Measurements from ENCODE around the gene BBS9. TPM values are rescaled to one million over a fixed set of nuclear protein-coding genes. Genes with fewer than 3 reads are reported as not detected.

Gene BBS9
- total and polyA plus RNA-seq, 9 of the 15 experiments (the other 6 are each of a cell fraction or from before 2014, with no cell fraction given), result 0.77 to 3.3 (median 2.4) TPM

- TF ChIP-seq THAP12 (CRISPR knock-in tag; IDR thresholded peaks at IDR 0.05) (no peak), ZZZ3 (IDR thresholded peaks at IDR 0.05) (no peak), DDX20 (tag; IDR thresholded peaks at IDR 0.05; ENCODE audit: low read depth) (no peak), ZNF239 (CRISPR knock-in tag; IDR thresholded peaks at IDR 0.05) (no peak), UBTF (IDR thresholded peaks at IDR 0.05; ENCODE audit: borderline replicate concordance in 1 of 2, low read depth in 2 of 2, low read length in 2 of 2) (no peak), JUN (IDR thresholded peaks at IDR 0.05; ENCODE audit: borderline replicate concordance, low read depth, low read length) (no peak), JUN (CRISPR knock-in tag; IDR thresholded peaks at IDR 0.05; ENCODE audit: borderline replicate concordance) (no peak), PML (IDR thresholded peaks at IDR 0.05; ENCODE audit: low read length) (no peak), ZNF699 (CRISPR knock-in tag; IDR thresholded peaks at IDR 0.05; ENCODE audit: insufficient replicate concordance) (no peak), EWSR1 (IDR thresholded peaks at IDR 0.05; ENCODE audit: borderline replicate concordance, low read depth, partially characterized antibody) (no peak), ZBTB11 (CRISPR knock-in tag; IDR thresholded peaks at IDR 0.05) (no peak), CUX1 (CRISPR knock-in tag; IDR thresholded peaks at IDR 0.05) (no peak), KLF1 (tag; IDR thresholded peaks at IDR 0.05) (no peak), ELF2 (CRISPR knock-in tag; IDR thresholded peaks at IDR 0.05) (no peak)
Observed at GRCh38 chr7:33179519-33179918, 50.2 kb downstream of the BBS9 start (continued).

Measured in K562 (cell line).